ENCODE results near the gene LCE3B. TPM values are rescaled to one million over a fixed set of nuclear protein-coding genes. Genes with fewer than 3 reads are reported as not detected.

The LCE3B gene
- total and polyA plus RNA-seq, 2 donors from 2014 or later, result not detected

- no peaks in the 10 kb centered on the region for H3K27me3 ChIP-seq (ENCODE audit: control insufficient read depth, insufficient read depth, low read length)
- no peak overlapping the region for H3K9ac ChIP-seq (ENCODE audit: low read length in 3 of 3)
- TF ChIP-seq CTCF (IDR thresholded peaks at IDR 0.05; ENCODE audit: borderline replicate concordance, extremely low read depth, insufficient read depth), result no peak
- H3K4me3 ChIP-seq (ENCODE audit: low read length in 3 of 3), result no peak overlapping the region
- no peaks in the 10 kb centered on the region for H3K4me1 ChIP-seq (ENCODE audit: control insufficient read depth in 2 of 3, insufficient read depth in 2 of 3, low read depth in 1 of 3, low read length in 3 of 3)
- no peaks in the 10 kb centered on the region for H3K36me3 ChIP-seq (ENCODE audit: control insufficient read depth in 2 of 3, insufficient read depth in 3 of 3, low read length in 3 of 3)
- intact Hi-C loops (cut with DNase I), result no loop called here
- H3K9me3 ChIP-seq (ENCODE audit: control insufficient read depth in 2 of 3, insufficient read depth in 1 of 3, low read length in 3 of 3), result peaks cover 0 to 11% (median 11%) of the 10 kb centered on the region in 3 donors
- no peak overlapping the region for H3K27ac ChIP-seq (ENCODE audit: low read depth in 2 of 2, low read length in 2 of 2)
- DNase-seq (no peak), FAIRE-seq (no peak)
These were observed 8.4 kb downstream of the LCE3B start for GRCh38 chr1:152621993-152622392.

- intact Hi-C loops (cut with DNase I), result no loop called here
- H3K4me1 ChIP-seq (ENCODE audit: control insufficient read depth in 2 of 3, insufficient read depth in 2 of 3, low read depth in 1 of 3, low read length in 3 of 3), result no peaks in the 10 kb centered on the region
- H3K4me3 ChIP-seq (ENCODE audit: low read length in 3 of 3), result no peak within 1 kb of the TSS
- no peak for TF ChIP-seq CTCF (IDR thresholded peaks at IDR 0.05; ENCODE audit: borderline replicate concordance, extremely low read depth, insufficient read depth)
- no peaks in the 10 kb centered on the region for H3K36me3 ChIP-seq (ENCODE audit: control insufficient read depth in 2 of 3, insufficient read depth in 3 of 3, low read length in 3 of 3)
- FAIRE-seq (no peak), DNase-seq (no peak)
- H3K9me3 ChIP-seq (ENCODE audit: control insufficient read depth in 2 of 3, insufficient read depth in 1 of 3, low read length in 3 of 3), result peaks cover 0 to 11% (median 8%) of the 10 kb centered on the region in 3 donors
- no peak within 1 kb of the TSS for H3K27ac ChIP-seq (ENCODE audit: low read depth in 2 of 2, low read length in 2 of 2)
- no peak within 1 kb of the TSS for H3K9ac ChIP-seq (ENCODE audit: low read length in 3 of 3)
- no peaks in the 10 kb centered on the region for H3K27me3 ChIP-seq (ENCODE audit: control insufficient read depth, insufficient read depth, low read length)
These were observed 9.2 kb downstream of the LCE3B start, which contains the start of gene LCE3A for GRCh38 chr1:152622803-152623202. TSS of gene LCE3A (minus strand) at chr1:152623103. CDS start at chr1:152623103, 0 bp downstream.

DNA sequence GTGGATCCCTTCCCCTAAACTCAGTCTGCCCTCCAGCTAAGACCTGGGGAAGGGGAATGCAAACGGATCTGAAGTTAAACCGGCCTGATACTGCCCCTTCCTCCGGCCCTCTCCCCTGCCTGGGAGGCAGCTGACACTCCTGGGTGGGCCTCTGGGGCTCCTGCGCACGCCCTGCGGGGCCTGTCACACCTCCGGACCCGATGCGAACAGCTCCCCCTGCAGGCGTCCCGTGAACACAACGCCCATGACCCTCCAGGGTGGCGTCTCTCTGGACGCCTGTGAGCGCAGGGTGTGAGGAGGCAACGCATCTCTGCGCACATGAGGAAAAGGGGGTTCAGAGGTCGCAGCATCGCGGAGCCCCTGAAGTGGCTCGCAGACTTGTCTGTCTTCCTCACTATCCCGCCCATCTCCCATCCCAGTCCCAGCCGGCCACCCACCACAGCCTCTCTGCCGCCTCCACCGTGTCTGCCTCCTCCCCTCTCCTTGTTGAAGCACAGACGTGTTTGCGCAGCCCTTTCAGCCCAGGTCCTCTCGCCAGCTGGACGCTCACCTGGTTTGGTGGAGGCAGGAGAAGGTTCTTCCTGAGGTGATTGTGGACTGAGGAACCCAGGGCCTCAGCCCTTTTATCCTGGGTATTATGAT, 9.7 kb downstream of the LCE3B start:
- H3K27me3 ChIP-seq (ENCODE audit: control insufficient read depth, insufficient read depth, low read length), result no peaks in the 10 kb centered on the region
- no peaks in the 10 kb centered on the region for H3K4me1 ChIP-seq (ENCODE audit: control insufficient read depth in 2 of 3, insufficient read depth in 2 of 3, low read depth in 1 of 3, low read length in 3 of 3)
- TF ChIP-seq CTCF (IDR thresholded peaks at IDR 0.05; ENCODE audit: borderline replicate concordance, extremely low read depth, insufficient read depth), result no peak
- no peak overlapping the region for H3K27ac ChIP-seq (ENCODE audit: low read depth in 2 of 2, low read length in 2 of 2)
- FAIRE-seq (no peak), DNase-seq (no peak)
- H3K4me3 ChIP-seq (ENCODE audit: low read length in 3 of 3), result no peak overlapping the region
- H3K9me3 ChIP-seq (ENCODE audit: control insufficient read depth in 2 of 3, insufficient read depth in 1 of 3, low read length in 3 of 3), result peaks cover 0 to 10% (median 8%) of the 10 kb centered on the region in 3 donors
- intact Hi-C loops (cut with DNase I), result no loop called here
- H3K36me3 ChIP-seq (ENCODE audit: control insufficient read depth in 2 of 3, insufficient read depth in 3 of 3, low read length in 3 of 3), result no peaks in the 10 kb centered on the region
- H3K9ac ChIP-seq (ENCODE audit: low read length in 3 of 3), result no peak overlapping the region
